GF-D8 (cell line): ENCODE measurements around the gene GTF2F2.

Source experiments
- DNase-seq: peaks from one replicate; lab custom pipeline; 2025; lab: John Stamatoyannopoulos, UW

The GTF2F2 gene

GRCh38 chr13:45120967-45121831 lies 889 bp downstream of the GTF2F2 start:
- no peak for DNase-seq

- DNase-seq: no peak
These were observed 2.6 kb downstream of the GTF2F2 start for GRCh38 chr13:45122941-45123340.

- DNase-seq: no peak
These were observed 12.2 kb downstream of the GTF2F2 start for GRCh38 chr13:45132369-45133064.

- no peak for DNase-seq
These were observed 13.2 kb downstream of the GTF2F2 start for GRCh38 chr13:45133396-45134118.

- DNase-seq: no peak
These were observed 16.6 kb downstream of the GTF2F2 start for GRCh38 chr13:45136741-45137504.

- peak; percentile 67 for DNase-seq
These were observed 17.2 kb downstream of the GTF2F2 start for GRCh38 chr13:45137526-45137925.

GRCh38 chr13:45138282-45138681 lies 18.0 kb downstream of the GTF2F2 start:
- no peak for DNase-seq

GRCh38 chr13:45141369-45141768 lies 21.1 kb downstream of the GTF2F2 start:
- no peak for DNase-seq

- DNase-seq: no peak
These were observed 22.4 kb downstream of the GTF2F2 start for GRCh38 chr13:45142440-45143345.

- DNase-seq: no peak
These were observed 23.0 kb downstream of the GTF2F2 start for GRCh38 chr13:45143346-45143751.

- DNase-seq: no peak
These were observed 29.7 kb downstream of the GTF2F2 start for GRCh38 chr13:45149964-45150363.

GRCh38 chr13:45156565-45157361 lies 36.5 kb downstream of the GTF2F2 start:
- no peak for DNase-seq

GRCh38 chr13:45162194-45162593 lies 41.9 kb downstream of the GTF2F2 start:
- DNase-seq: no peak

- no peak for DNase-seq
These were observed 42.5 kb downstream of the GTF2F2 start for GRCh38 chr13:45162821-45163220.

GRCh38 chr13:45166858-45167257 lies 46.5 kb downstream of the GTF2F2 start:
- no peak for DNase-seq

- DNase-seq: no peak
These were observed 47.6 kb downstream of the GTF2F2 start for GRCh38 chr13:45167611-45168554.

- DNase-seq: no peak
These were observed 48.2 kb downstream of the GTF2F2 start for GRCh38 chr13:45168555-45168930.

GRCh38 chr13:45174478-45174877 lies 54.2 kb downstream of the GTF2F2 start:
- DNase-seq: no peak
